GM18951 (cell line): ENCODE results near the gene CIZ1.

Source experiments
- POLR2A ChIP-seq: IDR thresholded peaks from 4 replicates; pipeline ENCODE4 v1.6.1; 2011; ENCODE audit warnings: mild to moderate bottlenecking; ENCODE audit not compliant: insufficient read length, insufficient read depth; ENCODE audit errors: extremely low read depth
- in situ Hi-C: fragments of 300-500 bp; cut with MboI; formaldehyde crosslinking; loops from one replicate; pipeline ENCODE4 v1.12.0; 2022; ENCODE audit warnings: low sequenced_read_pairs, mixed read lengths, inconsistent platforms; ENCODE audit not compliant: unreplicated experiment

Gene CIZ1

DNA sequence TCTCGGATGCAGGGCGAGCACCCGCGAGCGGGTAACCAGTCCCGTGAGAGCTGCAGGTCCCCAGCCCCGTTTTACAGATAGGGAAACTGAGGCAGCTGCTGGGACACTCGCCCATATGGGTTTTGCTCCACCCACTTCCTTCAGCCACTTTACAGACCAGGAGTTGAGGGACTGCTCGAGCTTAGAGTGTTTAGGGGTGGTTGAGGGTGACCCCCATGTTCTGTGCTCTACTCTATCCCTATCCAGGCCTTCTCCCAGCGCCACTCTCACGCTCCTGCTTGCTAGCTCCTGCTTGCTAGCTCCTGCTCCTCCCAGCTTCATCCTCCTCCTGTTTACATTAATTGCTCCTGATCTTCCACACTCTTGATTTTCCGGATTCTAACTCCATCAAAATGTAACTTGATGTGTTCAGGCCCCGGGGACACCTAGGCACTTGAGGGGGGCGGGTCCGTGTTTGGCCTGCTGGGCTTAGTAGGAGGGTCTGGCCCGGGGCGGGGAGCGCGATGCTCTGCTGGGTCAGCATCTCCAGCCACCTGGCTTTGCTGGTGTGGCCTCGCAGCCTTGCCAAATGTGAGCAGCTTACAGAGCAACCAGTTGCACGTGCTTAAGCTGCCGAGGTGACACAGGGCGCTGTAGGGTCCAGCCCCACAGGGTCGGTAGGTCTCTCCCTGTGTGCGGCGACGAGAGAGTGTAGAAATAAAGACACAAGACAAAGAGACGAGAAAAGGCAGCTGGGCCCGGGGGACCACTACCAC, 62.4 kb downstream of the CIZ1 start:
- no peak for TF ChIP-seq POLR2A
- in situ Hi-C loops = no loop called here

- peak; percentile 66 for TF ChIP-seq POLR2A
- in situ Hi-C loops = no loop called here
Observed at GRCh38 chr9:128127990-128128835, 63.2 kb downstream of the CIZ1 start.

DNA sequence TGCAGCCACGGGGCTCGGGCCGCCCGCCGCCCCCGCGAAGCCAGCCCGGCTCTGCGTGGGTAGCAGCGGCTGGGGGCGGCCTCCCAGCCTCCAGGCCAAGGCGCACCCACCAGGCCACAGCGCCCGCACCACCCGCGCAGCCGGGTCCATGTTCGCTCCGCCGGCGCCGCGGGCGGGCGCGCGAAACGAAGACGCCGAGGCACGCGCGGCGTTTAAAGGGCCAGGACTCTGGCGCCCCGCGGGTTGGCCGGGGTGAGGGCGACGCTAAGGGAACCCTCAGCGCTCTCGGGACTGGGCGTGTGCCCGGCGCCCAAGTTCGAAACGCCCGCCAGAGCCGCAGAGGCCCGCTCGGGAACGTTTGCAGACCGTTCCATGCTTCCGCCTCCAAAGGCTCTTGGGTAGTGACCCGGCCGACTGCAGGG, 63.8 kb downstream of the CIZ1 start, which contains the start of gene PTGES2:
Gene PTGES2, minus strand, starts transcription at position 162 of the 422 bp plus-strand sequence. Its CDS starts 12 bp downstream, at position 150.
- peak; percentile 71 for TF ChIP-seq POLR2A

DNA sequence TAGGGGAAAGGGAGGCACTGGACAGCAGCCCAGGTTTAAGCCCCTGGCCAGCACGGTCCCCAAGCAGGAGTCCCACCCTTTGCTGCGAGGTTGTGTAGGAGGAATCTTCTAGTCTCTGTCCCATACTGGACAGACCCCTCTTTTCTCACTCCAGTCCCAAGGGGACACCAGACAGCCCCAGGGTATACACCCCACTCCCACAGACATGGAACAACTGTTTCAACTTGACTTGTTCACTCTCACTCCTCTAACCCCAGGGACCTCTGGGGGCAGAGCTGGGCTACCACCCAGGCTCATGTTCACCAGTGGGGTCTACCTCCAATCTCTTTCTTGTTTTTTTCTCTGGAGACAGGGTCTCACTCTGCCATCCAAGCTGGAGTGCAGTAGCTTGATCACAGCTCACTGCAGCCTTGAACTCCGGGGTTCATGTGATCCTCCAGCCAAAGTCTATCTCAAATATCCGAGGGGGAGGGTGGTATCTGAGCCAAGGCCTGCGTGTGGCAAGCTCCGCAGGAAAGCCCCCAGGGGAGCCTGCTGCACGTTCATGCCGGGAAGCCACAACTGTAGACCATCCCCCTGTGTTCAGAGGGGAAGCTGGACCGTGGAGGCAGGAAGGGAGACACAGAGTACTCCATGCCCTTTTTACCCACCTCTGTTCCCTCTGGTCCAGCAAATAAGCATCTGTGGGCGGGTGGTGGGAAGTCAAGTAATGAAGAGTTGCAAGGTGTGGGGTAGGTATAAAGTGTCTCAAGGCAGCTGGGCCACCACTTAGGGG, 65.6 kb downstream of the CIZ1 start:
- in situ Hi-C loops = no loop called here
- no peak for TF ChIP-seq POLR2A

More for the DNA sequence above, 63.8 kb downstream of the CIZ1 start, which contains the start of gene PTGES2:
- in situ Hi-C loops = no loop called here

DNA sequence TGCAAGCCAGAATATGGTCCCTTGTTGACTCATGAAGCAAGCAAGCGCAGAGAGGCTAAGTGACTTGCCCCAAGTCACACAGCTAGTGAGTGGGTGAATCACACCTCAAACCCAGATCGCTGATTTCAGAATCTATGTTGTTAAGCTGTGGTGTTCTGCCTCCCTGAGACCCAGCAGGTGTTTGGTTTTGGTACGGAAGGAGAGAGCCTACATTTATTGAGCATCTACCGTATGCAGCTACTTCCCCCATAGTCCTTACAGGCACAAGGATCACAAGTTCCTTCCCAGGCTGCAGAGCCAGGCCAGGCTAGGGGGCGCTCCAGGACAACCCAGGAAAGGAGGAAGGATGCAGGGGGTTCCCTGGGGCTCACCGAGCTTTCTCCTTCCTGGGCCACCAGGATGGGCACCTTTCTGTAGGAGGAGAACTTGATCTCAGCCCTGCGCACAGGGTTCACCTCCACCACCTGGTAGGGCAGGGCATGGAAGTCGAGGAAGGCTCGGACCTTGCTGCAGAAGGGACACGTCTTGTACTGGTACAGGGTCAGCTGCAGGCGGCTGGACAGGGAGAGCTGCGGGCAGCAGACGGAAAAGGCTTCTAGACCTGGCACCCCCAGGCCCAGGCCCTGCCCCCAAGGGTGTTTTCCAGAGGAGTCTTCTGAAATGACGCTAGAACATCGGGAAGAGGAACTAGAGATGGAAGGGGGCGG, 66.3 kb downstream of the CIZ1 start:
- no peak for TF ChIP-seq POLR2A
- in situ Hi-C loops = no loop called here

DNA sequence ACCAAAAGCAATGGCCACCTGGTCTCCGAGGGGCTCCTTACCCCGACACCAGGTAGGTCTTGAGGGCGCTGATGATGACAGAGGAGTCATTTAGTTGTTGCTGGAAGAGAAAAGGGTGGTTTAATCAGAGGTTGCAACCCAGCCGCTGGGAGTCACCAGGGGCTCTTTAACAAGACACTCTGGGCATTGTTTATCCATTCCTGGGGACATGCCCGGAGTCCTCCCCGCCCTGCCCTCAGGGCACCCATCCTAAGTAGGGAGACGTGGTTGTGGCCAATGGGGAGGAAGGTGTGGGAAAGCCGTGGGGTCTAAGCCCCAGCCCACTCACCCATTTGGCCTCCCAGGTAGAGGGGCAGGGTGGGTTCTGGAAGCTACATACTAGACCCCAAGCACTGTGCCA, 66.9 kb downstream of the CIZ1 start:
- in situ Hi-C loops = no loop called here
- no peak for TF ChIP-seq POLR2A

DNA sequence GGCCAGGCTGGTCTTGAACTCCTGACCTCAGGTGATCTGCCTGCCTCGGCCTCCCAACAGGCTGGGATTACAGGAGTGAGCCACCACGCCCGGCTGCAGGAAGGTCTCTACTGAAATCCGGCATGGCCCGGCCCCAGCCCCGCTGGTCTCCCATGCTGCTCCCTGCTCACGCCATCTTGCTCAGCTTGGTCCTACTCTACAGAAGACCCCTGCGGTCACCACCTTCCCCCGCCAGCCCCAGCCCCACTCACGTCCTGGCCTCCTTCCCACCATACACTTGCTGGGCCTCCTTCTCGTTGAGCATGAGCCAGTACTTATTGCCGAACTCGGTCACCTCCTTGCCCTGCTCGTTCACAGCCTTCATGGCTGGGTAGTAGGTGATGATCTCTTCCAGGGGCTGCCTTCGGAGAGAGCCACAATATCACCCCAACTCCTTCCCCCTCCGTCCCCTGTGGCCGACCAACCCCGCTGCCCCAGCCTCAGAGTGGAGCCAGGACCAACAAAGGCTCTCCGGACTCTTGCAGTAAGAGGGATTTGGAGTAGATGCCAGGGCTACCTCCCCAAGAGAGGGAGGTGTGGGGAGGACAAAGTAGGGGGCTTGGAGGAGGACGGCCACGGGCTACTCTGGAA, 67.8 kb downstream of the CIZ1 start:
- in situ Hi-C loops = no loop called here
- no peak for TF ChIP-seq POLR2A

DNA sequence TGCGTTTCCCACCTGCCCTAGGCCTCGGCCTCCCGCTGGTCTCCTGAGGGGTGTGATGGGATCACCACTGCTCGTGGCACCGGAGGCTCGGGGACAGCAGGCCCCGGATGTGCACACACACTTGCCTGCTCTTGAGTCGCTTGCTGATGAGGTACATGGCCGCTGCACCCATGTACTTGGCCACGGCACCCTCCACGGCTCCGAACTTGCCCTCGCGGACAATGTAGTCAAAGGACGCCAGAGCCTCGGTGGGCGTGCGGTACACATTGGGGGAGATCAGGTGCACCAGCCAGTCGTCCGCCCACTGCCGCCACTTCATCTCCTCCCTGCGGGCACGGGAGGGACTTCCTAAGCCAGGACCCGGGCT, 68.6 kb downstream of the CIZ1 start:
- no peak for TF ChIP-seq POLR2A
- in situ Hi-C loops = no loop called here

DNA sequence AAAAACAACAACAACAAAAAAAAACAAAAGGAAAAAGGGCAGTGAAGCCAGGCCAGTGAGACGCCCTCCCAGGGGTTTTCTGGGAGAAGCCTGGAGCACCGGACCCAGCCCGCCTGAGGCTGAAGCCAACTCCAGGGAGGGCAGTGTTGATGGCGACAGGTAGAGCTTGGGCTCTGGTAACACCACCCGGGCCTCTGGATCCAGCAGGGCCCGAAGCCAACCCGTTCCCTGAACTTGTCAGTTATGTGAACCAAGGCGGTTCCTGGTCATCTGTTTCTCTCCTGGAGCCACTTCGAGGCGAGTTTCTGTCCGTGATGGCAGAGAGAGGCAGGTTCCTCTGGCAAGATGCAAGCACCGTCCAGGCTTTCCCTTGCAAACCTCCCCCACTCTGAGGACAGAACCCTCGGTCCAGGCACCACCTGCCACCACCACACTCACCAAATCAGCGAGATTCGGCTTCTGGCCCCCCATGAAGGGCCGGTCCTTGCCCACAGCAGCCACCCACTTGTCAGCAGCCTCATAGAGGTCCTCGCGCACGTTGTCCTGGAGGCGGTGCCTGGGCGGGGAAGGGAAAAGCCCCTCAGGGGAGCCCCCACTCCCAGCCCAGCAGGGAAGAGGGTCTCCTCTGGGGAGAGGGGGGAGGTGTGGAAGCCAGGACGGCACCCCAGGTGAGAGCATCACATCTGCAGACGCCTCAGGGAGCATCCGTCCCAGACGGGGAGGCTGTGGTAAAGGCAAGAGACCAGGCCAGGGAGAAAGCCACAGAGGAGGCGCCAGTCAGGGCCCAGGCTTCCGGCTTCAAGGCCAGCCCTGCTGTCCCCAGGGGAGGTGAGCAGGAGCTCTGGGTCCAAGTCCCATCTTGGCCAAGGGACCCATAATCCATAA, 69.2 kb downstream of the CIZ1 start:
- in situ Hi-C loops = no loop called here

DNA sequence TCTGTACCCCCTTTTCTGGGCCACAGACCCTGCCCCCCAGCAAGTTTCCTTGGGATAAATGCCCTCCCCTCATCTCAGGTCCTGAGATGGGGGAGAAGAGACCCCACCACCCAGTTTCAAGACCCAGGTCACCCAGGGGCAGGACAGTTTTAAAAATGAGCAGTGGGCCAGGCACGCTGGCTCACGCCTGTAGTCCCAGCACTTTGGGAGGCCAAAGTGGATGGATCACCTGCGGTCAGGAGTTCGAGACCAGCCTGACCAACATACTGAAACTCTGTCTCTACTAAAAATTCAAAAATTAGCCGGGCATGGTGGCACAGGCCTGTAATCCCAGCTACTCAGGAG, 69.9 kb downstream of the CIZ1 start:
- TF ChIP-seq POLR2A = no peak
- in situ Hi-C loops = no loop called here

More for the DNA sequence above, 69.2 kb downstream of the CIZ1 start:
- TF ChIP-seq POLR2A = no peak

GRCh38 chr9:128120741-128121465, 70.5 kb downstream of the CIZ1 start:
- in situ Hi-C loops = no loop called here
- no peak for TF ChIP-seq POLR2A
